ENCODE results near the gene ARMC5.

DNA sequence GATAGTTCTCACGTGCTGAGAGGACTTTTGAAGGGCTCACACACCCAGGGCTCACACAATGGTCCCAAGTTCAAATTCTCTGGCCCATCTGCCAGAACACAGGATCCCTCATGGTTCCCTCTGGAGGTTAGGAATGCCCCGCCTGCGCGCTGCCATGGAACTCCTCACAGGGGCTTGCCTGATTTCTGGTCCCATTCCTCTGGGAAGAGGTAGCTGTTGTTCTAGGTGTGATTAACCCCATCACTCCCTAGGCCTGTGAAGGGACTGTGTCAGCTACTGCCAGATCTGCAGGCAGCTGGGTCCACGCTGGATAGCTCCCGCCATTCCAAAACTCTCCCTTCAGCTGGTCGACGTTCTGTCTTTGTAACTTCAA, 2.3 kb upstream of the ARMC5 start:
- TF ChIP-seq POLR2A (IDR thresholded peaks at IDR 0.05) (no peak), CTCF (IDR thresholded peaks at IDR 0.05) (no peak)
